Naive thymus-derived CD8-positive, alpha-beta T cell (primary cell): ENCODE data around the gene SELPLG. TPM values are rescaled to one million over a fixed set of nuclear protein-coding genes. Genes with fewer than 3 reads are reported as not detected.

Experiments
- ATAC-seq, 2 donors: fragments of 150-1000 bp; cut with Tn5 transposase in 1 of 2; sonication (Bioruptor Pico), chemical (Tn5 transposase) in 1 of 2; 1 replicate in 1 of 2; 2 replicates in 1 of 2; pipeline ENCODE4 v1.10.0; 2021; ENCODE audit warnings: mild to moderate bottlenecking in 2 of 2, moderate library complexity in 2 of 2
- POLR2A ChIA-PET: fragments of 350-600 bp; sonication (Branson Sonifier 250); formaldehyde crosslinking; loops from one replicate; lab custom pipeline; 2021; ENCODE audit warnings: antibody characterized with exemption; lab: Charles Lee
- DNase-seq, 10 donors: peaks; one replicate each; pipeline versions ENCODE4 v3.0.0 to v3.0.0-alpha.2; 2020 to 2022
- H3K27ac Mint-ChIP-seq, 10 donors: one replicate each; pipeline ENCODE4 v1.8.0; 2020 to 2022; ENCODE audit warnings: mild to moderate bottlenecking in 10 of 10, mixed read lengths in 10 of 10, moderate library complexity in 4 of 10, inconsistent platforms in 1 of 10
- H3K27me3 Mint-ChIP-seq, 5 donors: one replicate each; pipeline ENCODE4 v1.8.0; 2021 to 2022; ENCODE audit warnings: mixed read lengths in 5 of 5
- H3K36me3 Mint-ChIP-seq, 3 donors: one replicate each; pipeline ENCODE4 v1.8.0; 2020 to 2022; ENCODE audit warnings: mixed read lengths in 3 of 3, mild to moderate bottlenecking in 2 of 3, inconsistent platforms in 1 of 3
- H3K4me1 Mint-ChIP-seq, 4 donors: one replicate each; pipeline ENCODE4 v1.8.0; 2021 to 2022; ENCODE audit warnings: mixed read lengths in 4 of 4
- H3K4me3 Mint-ChIP-seq, 10 donors: one replicate each; pipeline ENCODE4 v1.8.0; 2020 to 2022; ENCODE audit warnings: mild to moderate bottlenecking in 10 of 10, mixed read lengths in 10 of 10, moderate library complexity in 6 of 10, inconsistent platforms in 1 of 10
- H3K9me3 Mint-ChIP-seq, 9 donors: one replicate each; pipeline ENCODE4 v1.8.0; 2020 to 2022; ENCODE audit warnings: mixed read lengths in 9 of 9, mild to moderate bottlenecking in 3 of 9, inconsistent platforms in 1 of 9, moderate library complexity in 1 of 9
- polyA plus RNA-seq, 3 donors: library from polyadenylated mRNA; unstranded; fragments of 300-500 nt; fragmentation: Illumina TruSeq; gene quantifications; one replicate each; pipeline ENCODE4 v1.2.3, GENCODE V29; 2021
- total RNA-seq, 8 experiments: library from RNA in 2 of 8; stranded (reverse) in 2 of 8; gene quantifications; one replicate each; pipeline ENCODE4 v1.2.3 and lab custom pipeline; 2021 to 2026

SELPLG gene
- total and polyA plus RNA-seq, 5 experiments from 2014 or later = 157 to 720 (median 453) TPM

GRCh38 chr12:108614639-108615038, 19.1 kb downstream of the SELPLG start:
- H3K4me1 Mint-ChIP-seq = peaks cover 30 to 64% (median 47%) of the 10 kb centered on the region in 4 donors
- peaks cover 0 to 13% (median 0%) of the 10 kb centered on the region in 3 donors for H3K36me3 Mint-ChIP-seq
- H3K9me3 Mint-ChIP-seq = peaks cover 0 to 9% (median 0%) of the 10 kb centered on the region in 9 donors
- POLR2A ChIA-PET = interaction anchor here (7.4 to 11.3 kb wide), 2 partner anchors 19 to 50 kb away, joined by 132 to 233 read pairs; partner anchors contain the start of genes ISCU, SART3 and SELPLG
- no peak for DNase-seq
- H3K27ac Mint-ChIP-seq = peak overlapping the region; percentile 20 to 98 (median 75)
- ATAC-seq = no peak
- H3K27me3 Mint-ChIP-seq = no peaks in the 10 kb centered on the region
- H3K4me3 Mint-ChIP-seq = no peak overlapping the region

- no peak overlapping the region for H3K4me3 Mint-ChIP-seq
Measured at GRCh38 chr12:108614041-108614440, 19.7 kb downstream of the SELPLG start.

GRCh38 chr12:108613548-108613947, 20.1 kb downstream of the SELPLG start:
- ATAC-seq = no peak
- peak overlapping the region in 3 of 10 donors; percentile 19 to 22 (median 22) for H3K27ac Mint-ChIP-seq
- H3K27me3 Mint-ChIP-seq = no peaks in the 10 kb centered on the region
- peaks cover 0 to 9% (median 0%) of the 10 kb centered on the region in 9 donors for H3K9me3 Mint-ChIP-seq
- peaks cover 26 to 54% (median 39%) of the 10 kb centered on the region in 4 donors for H3K4me1 Mint-ChIP-seq
- peaks cover 0 to 2% (median 0%) of the 10 kb centered on the region in 3 donors for H3K36me3 Mint-ChIP-seq
- no peak overlapping the region for H3K4me3 Mint-ChIP-seq
- DNase-seq = no peak
- POLR2A ChIA-PET = interaction anchor here (7.4 to 11.3 kb wide), 2 partner anchors 20 to 49 kb away, joined by 132 to 233 read pairs; partner anchors contain the start of genes ISCU, SART3 and SELPLG

More at GRCh38 chr12:108614041-108614440, 19.7 kb downstream of the SELPLG start:
- POLR2A ChIA-PET = interaction anchor here (7.4 to 11.3 kb wide), 2 partner anchors 20 to 49 kb away, joined by 132 to 233 read pairs; partner anchors contain the start of genes ISCU, SART3 and SELPLG
- DNase-seq = no peak
- no peak for ATAC-seq
- Mint-ChIP-seq H3K36me3 (peaks cover 0 to 7% (median 0%) of the 10 kb centered on the region in 3 donors), H3K27ac (peak overlapping the region in 9 of 10 donors; percentile 40 to 98 (median 58)), H3K27me3 (no peaks in the 10 kb centered on the region), H3K4me1 (peaks cover 28 to 58% (median 43%) of the 10 kb centered on the region in 4 donors), H3K9me3 (peaks cover 0 to 9% (median 0%) of the 10 kb centered on the region in 9 donors)

- POLR2A ChIA-PET = interaction anchor here (0.6 to 11.3 kb wide), 4 partner anchors 8 to 48 kb away, joined by 4 to 233 read pairs (median 68); partner anchors contain the start of genes ISCU, SART3 and SELPLG
- peak overlapping the region in 2 of 10 donors; percentile 22 to 67 for H3K27ac Mint-ChIP-seq
- ATAC-seq = no peak
Measured at GRCh38 chr12:108612788-108613282, 20.9 kb downstream of the SELPLG start.

DNA sequence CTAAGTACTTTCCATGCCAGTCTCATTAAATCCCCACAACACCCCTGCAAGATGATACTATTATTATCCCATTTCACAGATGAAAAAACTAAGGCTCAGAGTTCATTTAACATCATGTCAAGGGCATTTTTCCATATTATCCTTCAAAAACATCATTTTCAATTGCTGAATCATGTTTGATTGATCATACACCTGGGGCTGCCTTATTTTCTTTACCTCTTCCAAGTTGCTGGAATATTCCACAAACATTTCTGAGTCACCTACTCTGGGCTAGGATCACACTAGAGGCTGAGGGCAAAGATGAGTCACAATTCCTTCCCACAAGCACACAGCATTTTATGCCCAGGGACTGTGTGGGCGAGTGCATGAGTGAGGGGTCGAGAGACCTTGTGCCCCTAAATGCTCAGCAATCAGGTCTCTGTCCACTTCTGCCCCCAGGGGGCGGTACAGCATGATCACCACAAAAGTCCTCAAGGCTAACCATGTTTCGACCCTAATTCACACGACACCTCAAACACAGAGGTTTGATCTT, 21.7 kb downstream of the SELPLG start:
- peak overlapping the region in 7 of 10 donors; percentile 11 to 71 (median 22) for H3K27ac Mint-ChIP-seq
- no peaks in the 10 kb centered on the region for H3K27me3 Mint-ChIP-seq
- peak in 9 of 10 donors; percentile 13 to 75 (median 44) for DNase-seq
- POLR2A ChIA-PET = interaction anchor here (0.7 to 11.3 kb wide), 3 partner anchors 9 to 36 kb away, joined by 3 to 233 read pairs (median 4); partner anchors contain the start of gene SELPLG
- H3K4me1 Mint-ChIP-seq = peaks cover 14 to 39% (median 23%) of the 10 kb centered on the region in 4 donors
- H3K4me3 Mint-ChIP-seq = no peak overlapping the region
- H3K36me3 Mint-ChIP-seq = no peaks in the 10 kb centered on the region
- peak; percentile 27 to 33 for ATAC-seq
- H3K9me3 Mint-ChIP-seq = peaks cover 0 to 9% (median 0%) of the 10 kb centered on the region in 9 donors

More at GRCh38 chr12:108612788-108613282, 20.9 kb downstream of the SELPLG start:
- Mint-ChIP-seq H3K4me1 (peaks cover 21 to 47% (median 32%) of the 10 kb centered on the region in 4 donors), H3K27me3 (no peaks in the 10 kb centered on the region), H3K4me3 (no peak overlapping the region), H3K36me3 (no peaks in the 10 kb centered on the region), H3K9me3 (peaks cover 0 to 9% (median 0%) of the 10 kb centered on the region in 9 donors)
- DNase-seq = no peak

DNA sequence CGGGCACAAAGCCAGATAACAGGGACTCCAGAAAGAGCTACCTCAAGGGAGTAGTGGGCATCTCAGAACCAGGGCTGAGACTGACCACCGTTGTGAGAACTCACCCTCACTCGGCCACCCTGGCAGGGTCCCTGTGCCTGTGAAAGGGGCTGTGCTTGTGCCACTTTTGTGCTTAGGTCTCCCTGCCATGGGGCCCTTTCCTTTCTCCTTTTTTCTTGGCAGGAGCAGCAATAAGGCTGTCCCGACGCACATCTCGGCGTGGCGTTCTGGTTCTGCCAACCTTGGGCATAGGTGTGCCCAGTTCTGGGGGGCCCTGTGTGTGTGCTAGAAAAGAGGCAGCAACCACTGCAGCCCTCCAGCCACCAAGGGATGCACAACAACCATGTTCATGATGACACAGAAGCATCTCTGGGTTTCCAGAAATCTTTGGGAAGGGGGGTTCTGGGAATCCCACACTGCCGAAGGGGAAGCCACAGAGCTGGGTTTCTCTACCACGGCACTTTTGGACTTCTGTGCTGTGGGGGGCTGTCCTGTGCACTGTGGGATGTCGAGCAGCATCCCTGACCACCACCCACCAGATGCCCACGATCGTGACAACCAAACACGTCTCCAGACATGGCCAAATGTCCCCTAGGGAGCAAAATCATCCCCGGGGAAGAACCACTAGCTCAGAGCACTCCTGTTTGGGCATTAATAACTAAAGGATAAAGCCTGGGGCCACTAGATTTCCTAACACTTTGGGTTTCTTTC, 22.7 kb downstream of the SELPLG start:
- POLR2A ChIA-PET = interaction anchor here (1.5 kb wide), 1 partner anchor 35 kb away, joined by 3 read pairs; no protein-coding TSS in a partner anchor
- H3K9me3 Mint-ChIP-seq = peaks cover 0 to 3% (median 0%) of the 10 kb centered on the region in 9 donors
- DNase-seq (no peak), ATAC-seq (no peak)
- no peaks in the 10 kb centered on the region for H3K36me3 Mint-ChIP-seq
- peak overlapping the region in 1 of 10 donors; percentile 57 for H3K27ac Mint-ChIP-seq
- H3K4me3 Mint-ChIP-seq = no peak overlapping the region
- peaks cover 5 to 30% (median 14%) of the 10 kb centered on the region in 4 donors for H3K4me1 Mint-ChIP-seq
- no peaks in the 10 kb centered on the region for H3K27me3 Mint-ChIP-seq

DNA sequence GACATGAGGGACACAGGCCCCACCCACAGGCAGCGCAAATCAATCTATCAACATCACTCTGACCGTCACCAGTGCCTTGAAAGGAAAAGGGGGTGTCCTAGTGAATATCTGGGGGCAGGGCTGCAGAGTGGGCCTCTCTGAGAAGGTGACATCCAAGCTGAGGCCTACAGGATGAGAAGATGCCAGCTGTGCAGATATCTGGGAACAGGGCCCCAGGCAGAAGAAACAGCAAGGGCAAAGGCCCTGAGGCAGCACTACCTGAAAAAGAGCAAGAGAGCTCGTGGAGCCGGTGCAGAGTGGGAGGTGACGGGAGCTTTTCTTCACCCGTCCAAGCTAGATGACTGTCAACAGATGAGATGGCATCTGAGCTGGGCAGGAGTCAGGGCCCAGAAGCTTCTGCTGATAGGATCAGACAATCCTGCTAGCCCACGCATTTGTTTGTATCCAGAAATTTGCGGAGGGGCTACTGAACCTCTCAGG, 23.3 kb downstream of the SELPLG start:
- DNase-seq (no peak), ATAC-seq (no peak)
- POLR2A ChIA-PET = no interaction called here
- Mint-ChIP-seq H3K4me1 (peaks cover 5 to 24% (median 14%) of the 10 kb centered on the region in 4 donors), H3K4me3 (no peak overlapping the region), H3K36me3 (no peaks in the 10 kb centered on the region), H3K27ac (no peak overlapping the region), H3K9me3 (no peaks in the 10 kb centered on the region), H3K27me3 (no peaks in the 10 kb centered on the region)

DNA sequence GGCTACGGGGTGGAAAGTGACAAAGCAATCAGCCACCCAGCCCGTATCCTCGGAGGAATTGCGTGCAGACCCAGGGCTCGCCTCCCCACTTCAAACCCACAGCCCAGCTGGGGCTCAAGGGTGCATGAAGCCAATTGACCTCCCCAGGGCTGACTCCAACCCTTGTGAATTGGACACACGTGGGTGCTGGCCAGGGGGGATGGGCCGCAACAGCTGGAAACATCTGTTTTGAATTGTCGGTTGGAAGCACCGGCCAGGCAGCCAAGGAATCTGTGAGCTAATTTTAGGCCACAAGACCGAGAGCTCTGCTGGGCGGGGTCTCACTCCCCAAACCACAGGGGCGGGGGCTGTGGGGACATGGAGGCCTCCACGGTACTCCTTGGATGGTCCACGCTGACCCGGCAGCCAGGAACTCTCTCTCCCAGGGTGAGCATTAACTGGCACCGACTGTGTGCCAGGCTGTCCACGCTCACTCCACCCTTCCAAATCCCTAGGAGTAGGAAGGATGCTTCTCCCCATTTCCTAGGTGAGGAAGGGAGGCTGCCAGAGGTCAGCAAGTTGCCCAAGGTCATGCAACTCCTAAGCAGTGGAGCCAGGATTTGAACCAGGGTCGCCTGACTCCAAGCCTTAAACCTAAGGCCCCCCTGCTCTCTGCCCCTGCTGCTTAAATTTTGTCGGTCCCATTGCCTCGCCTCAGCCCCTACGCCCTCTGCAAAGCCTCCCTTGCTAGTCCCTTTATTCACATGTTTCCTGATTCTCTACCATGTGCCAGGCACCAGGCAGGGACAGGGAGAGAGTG, 24.0 kb downstream of the SELPLG start:
- Mint-ChIP-seq H3K4me3 (no peak overlapping the region), H3K36me3 (no peaks in the 10 kb centered on the region), H3K27ac (no peak overlapping the region), H3K9me3 (no peaks in the 10 kb centered on the region), H3K4me1 (peaks cover 5 to 19% (median 14%) of the 10 kb centered on the region in 4 donors), H3K27me3 (no peaks in the 10 kb centered on the region)
- DNase-seq = no peak
- POLR2A ChIA-PET = interaction anchor here (0.6 kb wide), 1 partner anchor 173 kb away, joined by 3 read pairs; no protein-coding TSS in a partner anchor
- ATAC-seq = no peak

- Mint-ChIP-seq H3K27me3 (no peaks in the 10 kb centered on the region), H3K27ac (peak overlapping the region in 1 of 10 donors; percentile 74), H3K9me3 (no peaks in the 10 kb centered on the region), H3K4me1 (peaks cover 0 to 17% (median 8%) of the 10 kb centered on the region in 4 donors), H3K36me3 (no peaks in the 10 kb centered on the region), H3K4me3 (no peak overlapping the region)
- DNase-seq = no peak
- POLR2A ChIA-PET = no interaction called here
- ATAC-seq = no peak
Measured at GRCh38 chr12:108608616-108609015, 25.1 kb downstream of the SELPLG start.

DNA sequence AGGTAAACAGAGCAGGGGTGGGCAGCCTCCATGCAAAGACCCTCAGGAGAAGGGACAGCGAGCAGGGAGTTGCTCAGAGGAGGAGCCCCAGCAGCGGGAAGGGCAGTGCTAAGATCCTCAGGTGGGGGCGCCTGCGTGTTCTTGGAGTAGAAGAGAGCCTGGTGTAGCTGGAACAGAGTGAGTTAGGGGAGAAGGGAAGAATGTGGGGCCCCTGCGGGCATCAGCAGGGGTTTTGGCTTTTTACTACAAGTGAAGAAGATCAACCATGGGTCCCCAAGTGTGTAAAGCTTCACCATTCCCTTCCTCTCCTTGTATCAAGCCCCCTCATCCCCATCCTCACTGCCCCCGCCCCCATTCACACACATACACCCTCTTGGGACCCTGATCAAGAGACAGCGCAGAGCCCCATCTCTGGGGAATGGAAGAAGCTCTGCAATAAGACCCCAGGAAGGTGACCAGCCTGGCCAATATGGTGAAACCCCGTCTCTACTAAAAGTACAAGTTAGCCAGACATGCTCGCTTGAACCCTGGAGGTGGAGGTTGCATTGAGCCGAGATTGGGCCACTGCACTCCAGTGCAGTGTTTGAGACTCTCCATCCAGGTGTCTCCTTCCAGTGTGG, 25.6 kb downstream of the SELPLG start:
- peaks cover 0 to 14% (median 8%) of the 10 kb centered on the region in 4 donors for H3K4me1 Mint-ChIP-seq
- H3K27ac Mint-ChIP-seq = peak overlapping the region in 3 of 10 donors; percentile 2 to 82 (median 74)
- ATAC-seq = no peak
- H3K27me3 Mint-ChIP-seq = no peaks in the 10 kb centered on the region
- H3K9me3 Mint-ChIP-seq = no peaks in the 10 kb centered on the region
- no peak for DNase-seq
- no peaks in the 10 kb centered on the region for H3K36me3 Mint-ChIP-seq
- POLR2A ChIA-PET = interaction anchor here (1.2 to 1.4 kb wide), 2 partner anchors 25 to 31 kb away, joined by 3 to 4 read pairs; no protein-coding TSS in a partner anchor
- H3K4me3 Mint-ChIP-seq = no peak overlapping the region

- Mint-ChIP-seq H3K4me1 (peaks cover 0 to under 1% (median 0%) of the 10 kb centered on the region in 4 donors), H3K4me3 (no peak overlapping the region), H3K36me3 (no peaks in the 10 kb centered on the region), H3K9me3 (no peaks in the 10 kb centered on the region), H3K27ac (no peak overlapping the region), H3K27me3 (no peaks in the 10 kb centered on the region)
- DNase-seq = no peak
- ATAC-seq = no peak
- POLR2A ChIA-PET = no interaction called here
Measured at GRCh38 chr12:108606492-108606891, 27.2 kb downstream of the SELPLG start.
